Spleen (tissue), 7 donors: ENCODE data around the gene CD164.

Experiments
- CTCF ChIP-seq, 11 experiments: fragments of 200-600 bp in 7 of 11; fragments of 450-650 bp in 4 of 11; sonication (generic) in 4 of 11; IDR thresholded peaks in 8 of 11; conservative IDR thresholded peaks in 3 of 11; 1 replicate in 7 of 11; 2 replicates in 4 of 11; pipeline versions ENCODE4 v1.4.0 to v1.8.0; 2016 to 2021; ENCODE audit warnings: antibody characterized with exemption in 11 of 11, inconsistent platforms in 4 of 11, mild to moderate bottlenecking in 1 of 11
- POLR2A ChIP-seq, 3 donors: fragments of 450-650 bp; IDR thresholded peaks; one replicate each; pipeline ENCODE4 v1.5.1; 2017; ENCODE audit warnings: antibody characterized with exemption in 3 of 3, mild to moderate bottlenecking in 1 of 3
- POLR2AphosphoS5 ChIP-seq, 3 donors: sonication (generic); formaldehyde crosslinking; IDR thresholded peaks; one replicate each; pipeline ENCODE4 v1.5.1; 2017; ENCODE audit warnings: antibody characterized with exemption in 3 of 3
- donor health status: DM: no; HTN: no; CAD: no; lungs with moderate emphysema.
- donor health status: DM: no; HTN: no; CAD: no.
- donor health status: DM: no; HTN: no; CAD: no.

- TF ChIP-seq CTCF (IDR thresholded peaks at IDR 0.05 in 8 of 11, conservative IDR thresholded peaks at IDR 0.05 in 3 of 11): no peak
- no peak for TF ChIP-seq POLR2A (IDR thresholded peaks at IDR 0.05)
- TF ChIP-seq POLR2AphosphoS5 (IDR thresholded peaks at IDR 0.05): no peak
Observed at GRCh38 chr6:109389650-109390274, 7.5 kb upstream of the CD164 start.
